COLO829 (cell line): ENCODE data around the gene GBA3.

ENCODE experiments used
- DNase-seq: peaks from one replicate; pipeline ENCODE4 v3.0.0; 2012; ENCODE audit warnings: low spot score

Gene GBA3

GRCh38 chr4:22692736-22693135 lies at the start of gene GBA3:
TSS of gene GBA3 (plus strand) at chr4:22692937.
- no peak for DNase-seq

- no peak for DNase-seq
Observed at GRCh38 chr4:22643952-22644351, 48.8 kb upstream of the GBA3 start.

GRCh38 chr4:22645481-22646182 lies 47.1 kb upstream of the GBA3 start:
- no peak for DNase-seq

GRCh38 chr4:22648996-22649395 lies 43.7 kb upstream of the GBA3 start:
- no peak for DNase-seq

GRCh38 chr4:22650771-22651170 lies 42.0 kb upstream of the GBA3 start:
- DNase-seq = no peak

GRCh38 chr4:22653752-22654151 lies 39.0 kb upstream of the GBA3 start:
- no peak for DNase-seq

GRCh38 chr4:22661443-22661842 lies 31.3 kb upstream of the GBA3 start:
- no peak for DNase-seq

- DNase-seq = no peak
Observed at GRCh38 chr4:22667332-22667940, 25.3 kb upstream of the GBA3 start.

GRCh38 chr4:22668301-22668700 lies 24.4 kb upstream of the GBA3 start:
- DNase-seq = no peak

- no peak for DNase-seq
Observed at GRCh38 chr4:22668702-22669101, 24.0 kb upstream of the GBA3 start.

- DNase-seq = no peak
Observed at GRCh38 chr4:22670956-22671355, 21.8 kb upstream of the GBA3 start.

- no peak for DNase-seq
Observed at GRCh38 chr4:22672519-22672918, 20.2 kb upstream of the GBA3 start.

GRCh38 chr4:22672944-22673343 lies 19.8 kb upstream of the GBA3 start:
- DNase-seq = no peak

- no peak for DNase-seq
Observed at GRCh38 chr4:22674700-22675099, 18.0 kb upstream of the GBA3 start.

- DNase-seq = no peak
Observed at GRCh38 chr4:22676063-22676462, 16.7 kb upstream of the GBA3 start.

- DNase-seq = no peak
Observed at GRCh38 chr4:22677780-22678179, 15.0 kb upstream of the GBA3 start.

- no peak for DNase-seq
Observed at GRCh38 chr4:22678940-22679854, 13.5 kb upstream of the GBA3 start.

GRCh38 chr4:22680065-22680642 lies 12.6 kb upstream of the GBA3 start:
- DNase-seq = peak; percentile 12

GRCh38 chr4:22683726-22684125 lies 9.0 kb upstream of the GBA3 start:
- no peak for DNase-seq

GRCh38 chr4:22686141-22686540 lies 6.6 kb upstream of the GBA3 start:
- DNase-seq = no peak

GRCh38 chr4:22688236-22688635 lies 4.5 kb upstream of the GBA3 start:
- no peak for DNase-seq

- DNase-seq = no peak
Observed at GRCh38 chr4:22689428-22689827, 3.3 kb upstream of the GBA3 start.

- no peak for DNase-seq
Observed at GRCh38 chr4:22695029-22695428, 2.3 kb downstream of the GBA3 start.
